Hepatic stellate cell (primary cell): ENCODE data around the gene AHDC1.
"Not testable (repeated sequence)": the region's sequence is repeated elsewhere in the genome, so short reads cannot be mapped to it uniquely, and the experiment has no call there.

ENCODE experiments used
- DNase-seq: peaks from one replicate; pipeline ENCODE4 v3.0.0; 2011; ENCODE audit warnings: low spot score

AHDC1 gene

DNA sequence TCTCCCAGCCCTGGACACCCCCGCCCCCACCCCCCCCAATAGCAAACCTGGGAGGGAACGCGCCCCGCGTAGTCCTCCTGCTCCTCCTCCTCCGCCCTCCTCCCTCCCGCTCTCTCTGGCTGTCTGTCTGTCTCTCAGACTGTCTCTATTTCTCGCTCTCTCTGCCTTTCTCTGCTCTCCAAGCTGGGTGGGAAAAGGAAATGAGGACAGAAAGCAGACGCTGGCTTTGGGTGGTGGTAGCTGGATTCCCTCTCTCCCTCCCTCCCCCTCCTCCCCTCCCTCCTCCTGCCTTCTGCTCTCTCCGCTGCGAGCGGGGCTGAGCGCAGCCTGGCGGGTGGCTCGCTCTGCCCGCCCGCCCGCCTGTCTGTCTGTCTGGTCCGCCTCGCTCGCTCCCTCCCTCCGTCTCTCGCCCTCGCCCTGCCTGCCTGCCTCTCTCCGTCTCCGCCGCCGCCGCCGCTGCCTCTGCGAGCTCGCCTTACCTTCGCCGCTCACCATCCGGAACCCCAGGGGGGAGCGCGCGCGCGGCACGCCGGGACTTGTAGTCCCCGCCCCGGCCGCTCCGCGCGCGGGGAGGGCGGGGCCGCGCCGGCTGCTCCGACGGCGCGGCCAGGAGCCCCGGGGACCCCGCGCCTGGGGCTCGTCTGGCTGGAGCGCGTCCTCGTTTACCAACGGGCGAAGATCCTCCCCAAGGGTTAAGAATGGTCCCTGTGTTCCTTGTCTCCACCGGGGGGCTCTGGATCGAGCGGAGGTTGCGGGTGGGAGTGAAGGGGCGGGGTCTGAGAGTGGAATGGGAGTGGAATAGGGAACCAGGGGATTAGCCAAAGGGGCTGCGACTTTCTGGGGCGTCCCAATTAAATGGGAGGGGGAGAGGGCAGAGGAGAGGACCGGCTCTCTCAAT lies at the start of gene AHDC1:
Gene AHDC1, minus strand, starts transcription at position 464 of the 898 bp plus-strand sequence. CDS start 52,029 bp downstream, outside the sequence.
- DNase-seq = peak; percentile 96

GRCh38 chr1:27652111-27652864 lies 48.3 kb upstream of the AHDC1 start:
- DNase-seq = no peak

DNA sequence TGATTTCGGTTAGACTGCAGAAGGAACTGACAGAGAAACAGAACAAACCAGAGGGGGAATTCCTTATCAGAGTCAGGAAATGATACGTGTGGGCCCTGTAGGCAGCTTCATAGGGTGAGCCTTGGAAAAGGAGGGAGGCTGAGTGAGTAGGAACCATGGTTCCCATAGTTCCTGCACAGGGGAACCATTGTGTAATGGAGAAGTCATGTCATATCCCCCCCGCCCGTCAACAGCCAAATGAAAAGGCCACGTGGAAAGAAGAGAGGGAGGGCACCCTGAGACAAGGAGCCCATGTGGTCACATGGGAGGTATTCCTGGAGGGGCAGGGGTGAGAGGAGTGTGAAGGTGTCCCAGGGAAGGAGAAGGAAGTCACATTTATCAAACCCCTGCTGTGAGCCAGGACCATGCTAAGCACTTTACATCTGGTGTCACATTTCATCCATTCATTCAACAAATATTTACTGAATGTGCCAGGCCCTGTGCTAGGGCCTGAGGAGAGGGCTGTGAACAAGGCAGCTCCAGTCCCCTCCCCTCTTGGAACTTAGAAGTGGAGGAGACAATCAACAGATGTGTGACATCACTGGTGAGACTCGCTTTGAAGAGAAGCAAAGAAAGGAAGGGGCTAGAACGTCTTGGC lies 46.7 kb upstream of the AHDC1 start:
- DNase-seq = no peak

GRCh38 chr1:27650171-27650538 lies 46.2 kb upstream of the AHDC1 start:
- no peak for DNase-seq

GRCh38 chr1:27649306-27649635 lies 45.3 kb upstream of the AHDC1 start:
- no peak for DNase-seq

DNA sequence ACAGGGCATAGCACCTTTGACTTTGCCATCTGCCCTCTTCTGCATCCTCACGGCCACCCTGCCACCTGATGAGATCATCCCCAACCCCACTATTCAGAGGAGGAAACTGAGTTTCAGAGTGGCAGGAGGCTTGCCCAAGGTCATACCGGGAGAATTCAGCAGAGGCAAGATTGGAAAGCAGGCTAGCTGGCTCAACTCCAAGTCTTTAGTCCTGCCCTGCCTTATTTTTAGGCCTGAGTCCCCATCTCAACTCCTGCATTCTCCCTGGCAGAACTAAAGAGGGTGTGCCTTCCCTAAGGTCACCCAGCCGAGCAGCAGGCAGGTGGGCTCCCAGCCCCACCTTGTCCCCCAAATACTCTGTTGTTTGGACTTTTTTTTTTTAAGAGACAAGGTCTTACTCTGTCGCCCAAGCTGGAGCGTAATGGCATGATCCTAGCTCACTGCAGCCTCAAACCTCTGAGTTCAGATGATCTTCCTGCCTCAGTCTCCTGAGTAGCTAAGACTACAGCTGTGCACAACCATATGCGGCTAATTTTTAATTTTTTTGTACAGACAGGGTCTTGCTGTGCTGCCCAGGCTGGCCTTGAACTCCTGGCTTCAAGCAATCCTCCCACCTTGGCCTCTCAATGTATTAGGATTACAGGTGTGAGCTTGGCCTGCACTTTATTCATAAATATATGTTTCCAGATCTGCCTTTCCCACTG lies 44.8 kb upstream of the AHDC1 start:
- DNase-seq = no peak

GRCh38 chr1:27647328-27647727 lies 43.4 kb upstream of the AHDC1 start:
- DNase-seq = no peak

- DNase-seq = no peak
Measured at GRCh38 chr1:27646676-27647075, 42.7 kb upstream of the AHDC1 start.

DNA sequence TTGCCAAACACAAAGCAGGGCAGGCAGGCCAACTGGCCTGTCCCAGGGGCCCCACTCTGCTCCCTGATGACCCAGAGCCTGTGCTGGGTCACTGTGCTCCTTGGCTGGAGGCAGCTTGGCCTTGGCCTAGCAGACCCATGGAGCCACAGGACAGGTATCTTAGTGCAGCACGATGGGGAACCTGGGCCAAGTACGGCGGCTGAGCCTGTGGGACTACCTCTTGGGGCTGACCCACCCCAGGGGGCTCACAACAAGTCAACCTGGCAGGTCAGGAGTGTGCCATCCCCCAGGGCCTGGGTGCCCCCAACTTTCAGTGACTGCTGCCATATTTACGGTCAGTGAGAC lies 41.1 kb upstream of the AHDC1 start:
- no peak for DNase-seq

- no peak for DNase-seq
Measured at GRCh38 chr1:27644369-27645070, 40.6 kb upstream of the AHDC1 start.

DNA sequence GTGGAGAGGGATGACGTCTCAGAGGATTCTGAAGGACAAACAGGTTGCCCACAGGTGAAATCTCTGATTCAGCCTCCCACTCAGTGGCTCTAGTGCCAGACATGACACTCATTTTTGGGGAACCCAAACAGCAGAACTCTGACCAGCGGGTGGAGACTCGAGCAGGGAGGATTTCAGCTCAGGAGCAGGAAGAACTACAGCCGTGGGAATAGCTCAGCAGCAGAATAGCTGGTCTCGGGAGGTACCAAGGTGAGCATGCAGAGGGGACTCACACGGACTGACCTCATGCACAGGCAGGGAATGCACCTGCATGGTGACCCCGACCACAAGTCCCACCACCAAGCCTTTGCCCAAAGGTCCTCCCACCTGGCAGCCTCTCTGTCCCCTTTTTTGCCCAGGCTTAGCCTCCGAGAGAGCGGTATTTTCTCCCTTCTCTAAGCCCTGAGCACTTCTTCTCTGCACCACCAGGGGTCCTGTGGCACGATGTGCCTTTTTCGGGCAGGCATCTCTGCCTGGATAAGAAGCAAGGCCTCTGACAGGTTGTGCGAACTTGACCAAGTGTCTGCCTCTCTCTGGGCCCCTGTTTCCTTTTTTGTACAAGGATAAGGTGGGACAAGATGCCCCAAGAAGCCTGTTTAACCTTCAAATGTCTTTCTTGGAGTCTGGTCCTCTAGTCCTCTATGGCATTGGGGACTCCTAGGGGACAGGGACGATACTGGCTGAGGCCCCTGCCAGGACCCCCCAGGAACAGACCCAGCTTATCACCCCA lies 39.8 kb upstream of the AHDC1 start:
- DNase-seq = peak; percentile 70

GRCh38 chr1:27640514-27640913 lies 36.6 kb upstream of the AHDC1 start:
- DNase-seq = not testable (repeated sequence)

DNA sequence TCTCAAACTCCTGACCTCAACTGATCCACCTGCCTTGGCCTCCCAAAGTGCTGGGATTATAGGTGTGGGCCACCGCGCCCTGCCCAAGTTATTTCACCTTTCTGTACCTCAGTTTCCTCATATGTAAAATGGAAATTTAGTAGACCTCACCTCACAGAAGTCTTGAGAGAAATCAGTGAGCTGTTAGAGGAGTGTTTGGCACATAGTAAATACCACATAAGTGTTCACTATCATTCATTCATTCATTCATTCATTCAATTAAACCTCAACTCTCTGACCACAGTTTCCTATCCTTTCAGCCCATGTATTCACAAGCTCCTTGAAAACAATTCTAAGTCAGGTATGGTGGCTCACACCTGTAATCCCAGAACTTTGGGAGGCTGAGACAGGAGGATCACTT lies 34.9 kb upstream of the AHDC1 start:
- no peak for DNase-seq

- no peak for DNase-seq
Measured at GRCh38 chr1:27638047-27638734, 34.2 kb upstream of the AHDC1 start.

DNA sequence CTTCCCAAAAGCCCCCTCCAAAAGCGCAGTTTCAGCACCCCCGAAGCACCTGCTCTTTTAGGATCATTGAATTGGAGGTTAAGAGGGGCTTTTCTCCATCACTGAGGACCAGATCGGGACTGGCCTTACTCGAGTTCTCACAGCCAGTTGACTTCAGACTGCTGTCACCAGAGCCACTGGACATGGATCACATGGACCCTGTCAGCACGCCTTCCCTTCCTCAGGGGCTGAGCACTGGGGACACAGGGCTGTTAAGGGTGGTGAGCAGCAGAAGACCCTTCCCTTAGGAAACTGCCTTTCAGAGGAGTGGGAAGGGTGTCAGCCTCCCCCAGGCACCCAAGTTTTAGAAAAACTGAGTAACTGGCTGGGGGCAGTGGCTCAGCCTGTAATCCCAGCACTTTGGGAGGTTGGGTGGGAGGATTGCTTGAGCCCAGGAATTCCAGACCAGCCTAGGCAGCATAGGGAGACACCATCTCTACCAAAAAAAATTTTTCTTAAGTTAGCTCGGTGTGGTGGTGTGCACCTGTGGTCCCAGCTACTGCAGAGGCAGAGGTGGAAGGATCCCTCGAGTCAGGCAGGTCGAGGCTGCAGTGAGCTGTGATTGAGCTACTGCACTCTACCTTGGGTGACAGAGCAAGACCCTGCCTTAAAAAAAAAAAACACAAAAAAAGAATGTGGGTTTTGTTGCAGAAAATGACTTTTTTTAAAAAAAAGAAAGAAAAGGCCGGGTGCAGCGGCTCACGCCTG lies 31.6 kb upstream of the AHDC1 start:
- DNase-seq = no peak

GRCh38 chr1:27634985-27635367 lies 31.0 kb upstream of the AHDC1 start, which contains the start of gene FGR:
Gene FGR, minus strand, starts transcription at chr1:27635185. Its CDS starts 11,269 bp downstream, at chr1:27623916.
- no peak for DNase-seq

DNA sequence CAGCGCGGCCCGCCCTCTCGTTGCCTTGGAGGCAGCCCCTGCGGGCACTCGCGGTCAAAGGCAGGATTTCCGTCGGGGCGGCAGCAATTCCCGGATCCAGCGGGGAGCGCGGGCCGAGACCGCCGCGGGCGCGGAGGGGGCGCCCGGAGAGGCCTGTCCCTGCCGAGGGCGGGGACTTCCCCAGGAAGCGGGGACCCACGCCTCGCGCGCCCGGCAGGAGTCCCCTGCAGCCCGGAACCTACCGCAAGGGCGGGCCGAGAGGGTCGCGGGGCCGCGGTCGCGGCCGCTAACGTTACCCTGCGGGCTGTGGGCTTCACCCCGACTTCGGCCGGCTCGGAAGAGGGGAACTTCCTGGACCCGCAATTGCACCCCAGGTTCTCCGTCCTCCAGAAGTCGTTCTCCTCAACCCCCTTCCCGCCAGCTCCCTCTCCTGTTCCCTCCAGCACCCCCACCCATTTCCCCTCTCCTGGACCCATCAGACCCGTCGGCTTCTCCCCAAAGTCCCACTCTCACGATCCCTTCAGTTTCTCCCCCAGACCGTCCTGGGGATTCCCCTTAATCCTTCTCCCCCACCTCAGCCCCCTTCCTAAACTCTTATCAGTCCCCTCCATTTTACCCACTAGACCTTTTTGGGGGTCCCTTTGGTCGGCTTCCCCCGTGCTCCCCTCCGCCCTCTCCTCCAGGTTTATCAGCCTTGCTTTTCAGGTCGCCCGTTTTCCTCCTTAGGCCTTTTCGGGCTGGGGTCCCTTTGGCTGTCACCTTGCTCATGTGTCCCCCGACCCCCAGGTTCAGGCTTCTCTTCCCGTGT lies 30.4 kb upstream of the AHDC1 start:
- no peak for DNase-seq

- no peak for DNase-seq
Measured at GRCh38 chr1:27633640-27634176, 29.8 kb upstream of the AHDC1 start.

DNA sequence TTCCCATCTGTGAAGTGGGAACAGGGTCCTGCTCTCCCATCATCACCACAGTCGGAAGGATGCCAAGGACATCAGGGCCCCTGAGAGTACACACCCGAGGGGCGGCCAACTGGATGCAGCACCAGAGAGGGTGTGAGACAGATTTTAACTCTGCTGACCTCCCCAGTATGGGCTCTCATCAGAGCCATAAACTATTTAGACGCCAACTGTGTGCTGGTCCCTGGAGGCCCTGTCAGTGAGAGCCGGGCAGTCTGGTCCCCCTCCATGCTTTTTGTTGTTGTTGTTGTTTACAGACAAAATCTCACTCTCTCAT lies 29.3 kb upstream of the AHDC1 start:
- no peak for DNase-seq
